ENCODE results near the gene USP17L26. TPM values are rescaled to one million over a fixed set of nuclear protein-coding genes. Genes with fewer than 3 reads are reported as not detected.
"Not testable (repeated sequence)": the region's sequence is repeated elsewhere in the genome, so short reads cannot be mapped to it uniquely, and the experiment has no call there.

The USP17L26 gene
- total RNA-seq (not detected), polyA plus RNA-seq (ENCODE audit: insufficient read depth, low read depth, low replicate concordance) (not detected)
- long read RNA-seq, donor 1 = 0 reads
- long read RNA-seq, donor 2 = 0 reads

GRCh38 chr4:9334358-9334757 lies at the start of gene USP17L26:
Gene USP17L26, plus strand, starts transcription at chr4:9334658. Its CDS starts 0 bp downstream, at chr4:9334658.
- H3K4me1 ChIP-seq, DNase-seq: not testable (repeated sequence)

GRCh38 chr4:9324191-9324590 lies 10.3 kb upstream of the USP17L26 start:
- H3K4me1 ChIP-seq; H3K27me3 ChIP-seq; DNase-seq; intact Hi-C loops (cut with DNase I; ENCODE audit: low total_unique reads); H3K27ac ChIP-seq; H3K4me3 ChIP-seq; H3K9me3 ChIP-seq; H3K36me3 ChIP-seq (ENCODE audit: low read depth, missing control alignments): not testable (repeated sequence)
- whole genome bisulfite sequencing, 2 donors = 68 to 69% methylated on average over 4 to 5 of the region's 13 CpGs

More at GRCh38 chr4:9334358-9334757, at the start of gene USP17L26:
- H3K36me3 ChIP-seq (ENCODE audit: low read depth, missing control alignments); H3K27ac ChIP-seq; H3K9me3 ChIP-seq; H3K4me3 ChIP-seq; intact Hi-C loops (cut with DNase I; ENCODE audit: low total_unique reads); H3K27me3 ChIP-seq: not testable (repeated sequence)
- no CpG with 5 or more reads among the region's 15 CpGs for WGBS, 2 donors

- no CpG with 5 or more reads among the region's 15 CpGs for WGBS, 2 donors
- H3K4me3 ChIP-seq; intact Hi-C loops (cut with DNase I; ENCODE audit: low total_unique reads); H3K36me3 ChIP-seq (ENCODE audit: low read depth, missing control alignments); H3K9me3 ChIP-seq; H3K4me1 ChIP-seq; H3K27me3 ChIP-seq; DNase-seq; H3K27ac ChIP-seq: not testable (repeated sequence)
These were observed 9.6 kb upstream of the USP17L26 start, which contains the start of gene USP17L24 for GRCh38 chr4:9324865-9325264. Gene USP17L24, plus strand, starts transcription at chr4:9325165. Its CDS starts 0 bp downstream, at chr4:9325165.

GRCh38 chr4:9329611-9330010 lies 4.8 kb upstream of the USP17L26 start, which contains the start of gene USP17L25:
Gene USP17L25, plus strand, starts transcription at chr4:9329911. Its CDS starts 0 bp downstream, at chr4:9329911.
- no CpG with 5 or more reads among the region's 15 CpGs for WGBS, 2 donors
- DNase-seq; H3K36me3 ChIP-seq (ENCODE audit: low read depth, missing control alignments); intact Hi-C loops (cut with DNase I; ENCODE audit: low total_unique reads); H3K27ac ChIP-seq; H3K4me3 ChIP-seq; H3K27me3 ChIP-seq; H3K4me1 ChIP-seq; H3K9me3 ChIP-seq: not testable (repeated sequence)

GRCh38 chr4:9339103-9339502 lies 4.6 kb downstream of the USP17L26 start, which contains the start of gene USP17L5:
Gene USP17L5, plus strand, starts transcription at chr4:9339403. Its CDS starts 0 bp downstream, at chr4:9339403.
- H3K36me3 ChIP-seq (ENCODE audit: low read depth, missing control alignments); H3K27me3 ChIP-seq; H3K4me1 ChIP-seq; intact Hi-C loops (cut with DNase I; ENCODE audit: low total_unique reads); H3K9me3 ChIP-seq; DNase-seq; H3K27ac ChIP-seq; H3K4me3 ChIP-seq: not testable (repeated sequence)
- no CpG with 5 or more reads among the region's 15 CpGs for WGBS, 2 donors

GRCh38 chr4:9343848-9344247 lies 9.4 kb downstream of the USP17L26 start, which contains the start of gene USP17L27:
Gene USP17L27, plus strand, starts transcription at chr4:9344148. Its CDS starts 0 bp downstream, at chr4:9344148.
- WGBS, 2 donors = no CpG with 5 or more reads among the region's 15 CpGs

GRCh38 chr4:9348593-9348992 lies 14.1 kb downstream of the USP17L26 start, which contains the start of gene USP17L28:
Gene USP17L28, plus strand, starts transcription at chr4:9348893. Its CDS starts 0 bp downstream, at chr4:9348893.
- DNase-seq; intact Hi-C loops (cut with DNase I; ENCODE audit: low total_unique reads); H3K9me3 ChIP-seq; H3K36me3 ChIP-seq (ENCODE audit: low read depth, missing control alignments); H3K27ac ChIP-seq; H3K27me3 ChIP-seq; H3K4me1 ChIP-seq; H3K4me3 ChIP-seq: not testable (repeated sequence)
- whole genome bisulfite sequencing, 2 donors = no CpG with 5 or more reads among the region's 15 CpGs

More at GRCh38 chr4:9343848-9344247, 9.4 kb downstream of the USP17L26 start, which contains the start of gene USP17L27:
- DNase-seq; H3K27me3 ChIP-seq; H3K4me1 ChIP-seq; H3K36me3 ChIP-seq (ENCODE audit: low read depth, missing control alignments); intact Hi-C loops (cut with DNase I; ENCODE audit: low total_unique reads); H3K27ac ChIP-seq; H3K9me3 ChIP-seq; H3K4me3 ChIP-seq: not testable (repeated sequence)

GRCh38 chr4:9350866-9351265 lies 16.4 kb downstream of the USP17L26 start:
- H3K27ac ChIP-seq; H3K4me3 ChIP-seq; H3K27me3 ChIP-seq; H3K36me3 ChIP-seq (ENCODE audit: low read depth, missing control alignments); DNase-seq; intact Hi-C loops (cut with DNase I; ENCODE audit: low total_unique reads); H3K4me1 ChIP-seq; H3K9me3 ChIP-seq: not testable (repeated sequence)
- no CpG with 5 or more reads among the region's 18 CpGs for WGBS, 2 donors

- H3K9me3 ChIP-seq; H3K36me3 ChIP-seq (ENCODE audit: low read depth, missing control alignments); H3K27me3 ChIP-seq; intact Hi-C loops (cut with DNase I; ENCODE audit: low total_unique reads); H3K27ac ChIP-seq; H3K4me1 ChIP-seq; H3K4me3 ChIP-seq; DNase-seq: not testable (repeated sequence)
- WGBS, 2 donors = no CpG with 5 or more reads among the region's 15 CpGs
These were observed 18.9 kb downstream of the USP17L26 start, which contains the start of gene USP17L29 for GRCh38 chr4:9353338-9353737. Gene USP17L29, plus strand, starts transcription at chr4:9353638. Its CDS starts 0 bp downstream, at chr4:9353638.

GRCh38 chr4:9362829-9363228 lies 28.4 kb downstream of the USP17L26 start, which contains the start of gene USP17L30:
Gene USP17L30, plus strand, starts transcription at chr4:9363129. Its CDS starts 0 bp downstream, at chr4:9363129.
- H3K27ac ChIP-seq; H3K36me3 ChIP-seq (ENCODE audit: low read depth, missing control alignments); intact Hi-C loops (cut with DNase I; ENCODE audit: low total_unique reads); DNase-seq; H3K9me3 ChIP-seq; H3K27me3 ChIP-seq; H3K4me1 ChIP-seq; H3K4me3 ChIP-seq: not testable (repeated sequence)
- WGBS, 2 donors = no CpG with 5 or more reads among the region's 15 CpGs

GRCh38 chr4:9379881-9380280 lies 45.4 kb downstream of the USP17L26 start:
- H3K9me3 ChIP-seq; H3K27ac ChIP-seq; H3K4me1 ChIP-seq; intact Hi-C loops (cut with DNase I; ENCODE audit: low total_unique reads); DNase-seq; H3K27me3 ChIP-seq; H3K4me3 ChIP-seq; H3K36me3 ChIP-seq (ENCODE audit: low read depth, missing control alignments): not testable (repeated sequence)
- 40 to 42% methylated on average over 1 of the region's 1 CpG for WGBS, 2 donors
